Measurements from ENCODE around the gene ZEB2.
A peak's percentile ranks its signal among the peaks of the same experiment; 100 is the strongest.

Gene ZEB2

GRCh38 chr2:144493027-144493809 is 26.7 kb downstream of the ZEB2 start:
- DNase-seq = no peak

GRCh38 chr2:144490857-144491256 is 29.1 kb downstream of the ZEB2 start:
- no peak for DNase-seq

- no peak for DNase-seq
Observed at GRCh38 chr2:144490017-144490416, 29.9 kb downstream of the ZEB2 start.

- DNase-seq = no peak
Observed at GRCh38 chr2:144489315-144489916, 30.5 kb downstream of the ZEB2 start.

- DNase-seq = no peak
Observed at GRCh38 chr2:144484201-144484948, 35.5 kb downstream of the ZEB2 start.

GRCh38 chr2:144481666-144482065 is 38.3 kb downstream of the ZEB2 start:
- DNase-seq = no peak

GRCh38 chr2:144481109-144481508 is 38.8 kb downstream of the ZEB2 start:
- DNase-seq = no peak

GRCh38 chr2:144480285-144480684 is 39.6 kb downstream of the ZEB2 start:
- no peak for DNase-seq

GRCh38 chr2:144479659-144480058 is 40.3 kb downstream of the ZEB2 start:
- DNase-seq = no peak

GRCh38 chr2:144479138-144479537 is 40.8 kb downstream of the ZEB2 start:
- DNase-seq = no peak

GRCh38 chr2:144477957-144478311 is 42.0 kb downstream of the ZEB2 start:
- DNase-seq = no peak

- DNase-seq = peak; percentile 8
Observed at GRCh38 chr2:144477281-144477956, 42.5 kb downstream of the ZEB2 start.

- no peak for DNase-seq
Observed at GRCh38 chr2:144476682-144477081, 43.2 kb downstream of the ZEB2 start.

GRCh38 chr2:144475569-144476275 is 44.2 kb downstream of the ZEB2 start:
- DNase-seq = no peak

GRCh38 chr2:144475044-144475443 is 44.9 kb downstream of the ZEB2 start:
- DNase-seq = no peak

GRCh38 chr2:144474017-144474416 is 45.9 kb downstream of the ZEB2 start:
- no peak for DNase-seq

- DNase-seq = no peak
Observed at GRCh38 chr2:144472911-144473310, 47.0 kb downstream of the ZEB2 start.

GRCh38 chr2:144472046-144472412 is 47.9 kb downstream of the ZEB2 start:
- DNase-seq = no peak

- no peak for DNase-seq
Observed at GRCh38 chr2:144471305-144472045, 48.4 kb downstream of the ZEB2 start.

GRCh38 chr2:144470816-144471215 is 49.1 kb downstream of the ZEB2 start:
- DNase-seq = no peak

GRCh38 chr2:144470334-144470733 is 49.6 kb downstream of the ZEB2 start:
- DNase-seq = no peak

- no peak for DNase-seq
Observed at GRCh38 chr2:144469798-144470197, 50.1 kb downstream of the ZEB2 start.

Data from amniotic stem cell (primary cell).